ENCODE measurements around the gene NME2. TPM values are rescaled to one million over a fixed set of nuclear protein-coding genes. Genes with fewer than 3 reads are reported as not detected.
"Not testable (repeated sequence)": the region's sequence is repeated elsewhere in the genome, so short reads cannot be mapped to it uniquely, and the experiment has no call there.

Gene NME2
- total RNA-seq (2012; rRNA removed) = 752 and 839 TPM in 2 replicates

DNA sequence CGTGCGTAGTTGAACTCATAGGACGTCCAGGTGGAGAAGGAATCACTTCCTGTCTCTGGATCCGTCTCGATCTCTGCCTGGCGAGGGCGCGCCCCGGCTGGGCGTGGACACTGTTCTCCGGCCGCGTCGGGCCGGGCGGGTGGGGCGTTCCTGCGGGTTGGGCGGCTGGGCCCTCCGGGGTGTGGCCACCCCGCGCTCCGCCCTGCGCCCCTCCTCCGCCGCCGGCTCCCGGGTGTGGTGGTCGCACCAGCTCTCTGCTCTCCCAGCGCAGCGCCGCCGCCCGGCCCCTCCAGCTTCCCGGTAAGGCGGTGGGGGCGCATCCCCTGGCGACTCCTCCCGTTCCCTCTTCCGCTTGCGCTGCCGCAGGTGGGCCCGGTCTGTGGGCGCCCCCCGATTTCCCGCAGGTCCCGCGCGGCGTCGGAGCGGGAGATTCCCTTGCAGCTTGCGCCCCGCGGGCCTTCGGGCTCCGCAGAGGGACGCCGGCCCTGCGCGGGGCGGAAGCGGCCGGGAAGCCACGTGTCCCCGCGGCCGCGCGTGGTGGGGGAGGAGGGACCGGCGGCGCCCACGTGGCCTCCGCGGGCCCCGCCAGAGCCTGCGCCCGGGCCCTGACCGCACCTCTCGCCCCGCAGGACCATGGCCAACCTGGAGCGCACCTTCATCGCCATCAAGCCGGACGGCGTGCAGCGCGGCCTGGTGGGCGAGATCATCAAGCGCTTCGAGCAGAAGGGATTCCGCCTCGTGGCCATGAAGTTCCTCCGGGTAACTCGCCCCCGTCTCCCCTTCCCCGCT, at the start of gene NME2:
Gene NME2, plus strand, starts transcription at position 214 of the 789 bp plus-strand sequence. Its CDS starts 420 bp downstream, at position 634.
- H3K4me3 ChIP-seq (ENCODE audit: low read length) = peak within 1 kb of the TSS; percentile 99
- H3K9me3 ChIP-seq (replicated peaks; ENCODE audit: low read length) = no peaks in the 10 kb centered on the region
- peaks cover 42% of the 10 kb centered on the region for H3K36me3 ChIP-seq (ENCODE audit: insufficient read depth, low read length)
- H3K9ac ChIP-seq (ENCODE audit: low read depth, low read length) = peak within 1 kb of the TSS; percentile 98
- peak within 1 kb of the TSS; percentile 86 for H3K4me2 ChIP-seq (ENCODE audit: low read length)
- H3K4me1 ChIP-seq (ENCODE audit: control insufficient read depth, insufficient read depth, low read length) = peaks cover 15% of the 10 kb centered on the region
- H3K27me3 ChIP-seq (ENCODE audit: control insufficient read depth, insufficient read depth, low read length) = no peaks in the 10 kb centered on the region

DNA sequence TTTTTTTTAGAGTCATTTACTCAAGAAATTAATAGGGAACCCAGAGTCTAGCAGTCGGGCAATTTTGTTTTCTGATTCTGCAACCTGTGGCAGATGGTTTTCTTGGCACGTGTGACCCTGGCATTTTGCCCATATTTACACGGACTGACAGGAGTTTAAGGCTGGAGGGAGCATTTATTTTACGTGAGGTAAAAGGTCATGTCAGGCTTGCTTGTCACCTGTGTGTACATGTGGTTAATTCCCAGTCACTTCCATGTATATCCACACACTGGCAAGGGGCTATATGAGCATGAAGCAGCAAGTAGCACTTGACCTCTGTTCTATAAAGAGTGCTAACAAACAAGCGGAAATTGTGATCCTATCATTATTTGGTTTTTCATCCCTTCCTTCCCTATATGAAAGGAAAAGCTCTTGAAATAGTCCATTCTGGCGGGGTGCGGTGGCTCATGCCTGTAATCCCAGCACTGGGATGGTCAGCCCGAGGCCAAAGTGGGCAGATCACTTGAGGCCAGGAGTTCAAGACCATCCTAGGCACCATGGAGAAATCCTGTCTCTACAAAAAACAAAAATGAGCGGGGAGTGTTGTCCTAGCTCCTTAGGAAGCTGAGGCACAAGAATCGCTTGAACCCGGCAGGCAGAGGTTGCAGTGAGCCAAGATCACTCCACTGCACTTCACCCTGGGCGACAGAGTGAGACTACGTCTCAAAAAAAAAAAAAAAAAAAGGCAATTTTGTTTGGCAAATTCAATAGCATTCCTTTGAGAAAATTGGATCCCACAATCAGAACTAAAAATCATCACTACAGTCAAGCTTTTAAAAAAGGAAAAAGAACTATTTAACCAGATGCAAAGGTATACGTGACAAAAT, 47.6 kb upstream of the NME2 start:
- Histone ChIP-seq H3K27me3 (ENCODE audit: control insufficient read depth, insufficient read depth, low read length) (no peaks in the 10 kb centered on the region), H3K4me1 (ENCODE audit: control insufficient read depth, insufficient read depth, low read length) (peaks cover 26% of the 10 kb centered on the region), H3K36me3 (ENCODE audit: insufficient read depth, low read length) (no peaks in the 10 kb centered on the region), H3K9me3 (replicated peaks; ENCODE audit: low read length) (no peaks in the 10 kb centered on the region), H3K4me2 (ENCODE audit: low read length) (peak overlapping the region; percentile 97), H3K4me3 (ENCODE audit: low read length) (peak overlapping the region; percentile 91), H3K9ac (ENCODE audit: low read depth, low read length) (peak overlapping the region; percentile 90)

DNA sequence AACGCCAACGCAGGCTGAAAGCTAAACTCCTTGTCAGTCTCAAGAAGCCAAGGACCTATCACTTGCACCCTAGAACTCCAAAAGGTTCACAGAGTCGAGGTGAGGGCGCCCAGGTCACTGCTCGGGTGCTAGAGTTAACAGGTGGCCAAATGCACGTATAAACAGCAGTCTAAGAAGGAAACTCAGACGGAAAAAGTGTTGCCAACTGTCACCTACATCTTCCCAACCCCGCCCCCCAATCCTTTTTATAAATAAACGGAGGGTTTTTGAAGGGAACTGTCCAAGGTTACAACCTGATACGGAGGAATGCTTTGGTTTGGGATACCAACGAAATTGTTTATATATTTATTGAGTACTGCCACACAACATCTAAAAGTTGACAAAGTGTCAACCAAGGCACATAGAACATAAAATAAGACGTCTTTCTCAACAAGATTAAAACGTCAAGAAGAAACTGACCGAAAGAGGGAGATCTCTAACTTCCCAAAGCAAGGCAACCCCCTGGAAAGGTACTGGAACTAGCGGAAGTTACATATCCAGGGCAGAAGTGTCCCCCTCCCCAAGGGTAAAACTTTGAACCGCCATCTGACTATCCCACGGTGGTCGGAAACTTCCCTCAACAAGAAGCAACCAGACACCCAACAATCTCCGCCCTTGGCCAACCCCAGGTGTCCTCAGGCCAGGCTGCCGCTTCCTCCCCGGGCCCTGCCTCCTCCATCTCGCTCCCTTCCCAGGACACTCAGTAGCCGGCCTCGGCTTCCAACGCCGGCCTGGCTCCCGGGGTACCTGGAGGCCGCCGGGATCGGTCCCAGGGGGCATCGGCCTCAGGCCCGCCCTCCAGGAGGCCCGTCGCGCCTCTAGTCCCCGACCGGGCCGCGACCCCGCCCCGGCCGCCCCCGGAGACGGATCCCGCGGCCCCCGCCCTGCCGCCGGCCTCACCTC, 46.5 kb upstream of the NME2 start:
- H3K4me2 ChIP-seq (ENCODE audit: low read length) = peak overlapping the region; percentile 97
- H3K9me3 ChIP-seq (replicated peaks; ENCODE audit: low read length) = no peaks in the 10 kb centered on the region
- H3K9ac ChIP-seq (ENCODE audit: low read depth, low read length) = peak overlapping the region; percentile 90
- no peaks in the 10 kb centered on the region for H3K36me3 ChIP-seq (ENCODE audit: insufficient read depth, low read length)
- no peaks in the 10 kb centered on the region for H3K27me3 ChIP-seq (ENCODE audit: control insufficient read depth, insufficient read depth, low read length)
- H3K4me3 ChIP-seq (ENCODE audit: low read length) = peak overlapping the region; percentile 91
- peaks cover 26% of the 10 kb centered on the region for H3K4me1 ChIP-seq (ENCODE audit: control insufficient read depth, insufficient read depth, low read length)

DNA sequence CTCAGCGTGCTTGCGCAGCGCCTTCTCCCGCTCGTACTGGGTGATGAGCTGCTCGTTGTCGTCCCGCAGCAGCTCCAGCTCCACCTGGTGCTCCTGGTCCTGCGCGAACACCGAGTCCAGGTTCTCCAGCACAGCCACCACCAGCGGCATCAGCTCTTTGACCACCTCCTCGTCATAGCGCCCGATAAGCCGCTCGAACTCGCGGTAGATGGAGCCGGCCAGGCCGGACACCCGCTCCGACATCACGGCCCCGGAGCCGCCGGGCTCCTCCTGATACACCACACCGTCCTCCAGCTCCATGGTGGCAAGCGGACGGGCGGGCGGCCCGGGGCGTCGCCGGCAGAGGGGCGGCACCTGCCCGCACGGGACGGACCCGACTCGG, 45.9 kb upstream of the NME2 start:
- Histone ChIP-seq H3K4me3 (ENCODE audit: low read length) (peak overlapping the region; percentile 91), H3K36me3 (ENCODE audit: insufficient read depth, low read length) (no peaks in the 10 kb centered on the region), H3K4me1 (ENCODE audit: control insufficient read depth, insufficient read depth, low read length) (peaks cover 26% of the 10 kb centered on the region), H3K9me3 (replicated peaks; ENCODE audit: low read length) (no peaks in the 10 kb centered on the region), H3K4me2 (ENCODE audit: low read length) (peak overlapping the region; percentile 97), H3K9ac (ENCODE audit: low read depth, low read length) (peak overlapping the region; percentile 90), H3K27me3 (ENCODE audit: control insufficient read depth, insufficient read depth, low read length) (no peaks in the 10 kb centered on the region)

DNA sequence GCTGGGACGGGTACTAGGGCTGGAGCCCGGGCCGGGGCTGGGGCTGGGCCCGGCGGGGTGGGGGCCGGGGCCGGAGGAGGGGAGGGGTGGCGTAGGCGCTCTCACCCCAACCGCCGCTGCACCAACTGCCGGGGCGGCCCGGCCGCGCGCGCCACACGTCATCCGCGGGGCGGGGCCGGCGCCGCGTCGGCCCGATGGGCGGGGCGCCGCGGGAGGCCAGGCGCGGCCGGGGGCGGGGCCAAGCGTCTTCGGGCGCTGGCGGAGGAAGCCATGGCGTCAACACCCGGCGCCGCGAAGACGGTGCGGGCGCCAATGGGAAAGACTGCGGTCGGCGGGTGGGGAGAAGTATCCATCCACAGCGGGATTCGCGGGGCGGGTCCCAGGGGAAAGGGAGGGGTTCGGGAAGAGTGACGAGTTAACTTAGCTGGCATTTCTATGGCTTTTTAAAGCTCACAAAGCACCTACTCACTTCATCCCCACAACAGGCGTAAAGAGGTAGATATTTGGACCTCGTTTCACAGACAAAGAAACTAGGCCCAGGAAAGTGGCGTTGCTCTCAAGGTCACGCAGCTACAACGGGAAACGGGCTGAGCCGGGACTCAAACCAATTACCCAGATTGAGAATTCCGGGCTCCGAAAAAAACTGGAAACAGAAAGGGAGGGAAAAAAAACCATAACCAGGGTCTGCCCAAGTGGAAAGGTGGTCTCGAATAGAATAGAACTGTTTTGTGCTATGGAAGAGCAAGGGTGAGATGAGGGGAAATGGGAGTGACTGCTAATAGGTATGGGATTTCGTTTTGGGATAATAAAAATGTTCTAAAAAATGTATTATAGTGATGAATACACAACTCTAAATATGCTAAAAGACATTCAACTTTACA, 45.2 kb upstream of the NME2 start, which contains the start of gene SPAG9:
Gene SPAG9, minus strand, starts transcription at position 130 of the 881 bp plus-strand sequence. CDS start 212 bp downstream, outside the sequence.
- H3K27me3 ChIP-seq (ENCODE audit: control insufficient read depth, insufficient read depth, low read length) = no peaks in the 10 kb centered on the region
- H3K4me3 ChIP-seq (ENCODE audit: low read length) = peak within 1 kb of the TSS; percentile 91
- H3K4me1 ChIP-seq (ENCODE audit: control insufficient read depth, insufficient read depth, low read length) = peaks cover 26% of the 10 kb centered on the region
- no peaks in the 10 kb centered on the region for H3K9me3 ChIP-seq (replicated peaks; ENCODE audit: low read length)
- H3K4me2 ChIP-seq (ENCODE audit: low read length) = peak within 1 kb of the TSS; percentile 97
- peak within 1 kb of the TSS; percentile 99 for H3K9ac ChIP-seq (ENCODE audit: low read depth, low read length)
- H3K36me3 ChIP-seq (ENCODE audit: insufficient read depth, low read length) = no peaks in the 10 kb centered on the region

DNA sequence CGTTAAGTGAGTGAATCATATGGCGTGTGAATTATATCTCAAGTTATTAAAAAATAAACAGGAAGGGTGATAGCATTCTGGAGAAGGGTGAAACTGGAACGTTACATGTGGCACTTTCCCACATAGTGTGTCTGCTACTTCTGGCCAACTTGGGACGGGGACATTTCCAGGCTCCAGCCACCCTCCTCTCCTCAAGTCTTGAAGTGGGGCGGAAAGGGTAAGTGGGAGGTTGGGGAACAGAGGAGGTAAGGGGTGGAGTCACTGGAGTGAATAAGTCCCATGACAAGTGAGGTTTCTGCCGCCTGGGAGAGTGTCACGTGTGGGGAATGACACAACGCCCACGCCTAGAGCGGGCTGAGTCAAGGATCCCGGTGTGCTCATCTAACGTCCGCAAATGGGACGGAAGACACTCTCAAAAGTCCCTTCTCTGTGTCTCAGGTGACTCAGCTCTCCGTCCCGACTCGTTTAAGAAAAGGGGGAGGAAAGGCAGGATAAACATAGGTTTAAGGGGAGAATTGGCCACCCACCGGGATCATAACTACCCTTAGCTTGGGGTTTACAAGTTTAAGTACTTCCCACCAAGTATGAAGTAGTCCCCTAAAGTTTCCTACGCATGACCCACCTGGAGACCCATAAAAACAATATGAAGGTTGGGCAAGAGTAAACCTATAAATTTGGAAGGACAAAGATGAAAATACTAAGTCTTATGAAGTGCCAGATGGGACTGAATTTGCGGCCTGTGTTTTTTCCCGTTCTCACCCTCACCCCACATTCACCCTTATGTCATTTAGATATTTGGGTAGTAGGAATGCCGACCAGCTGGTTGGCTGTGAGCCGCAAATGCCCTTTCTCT, 44.4 kb upstream of the NME2 start:
- Histone ChIP-seq H3K4me3 (ENCODE audit: low read length) (peak overlapping the region; percentile 78), H3K4me2 (ENCODE audit: low read length) (peak overlapping the region; percentile 96), H3K27me3 (ENCODE audit: control insufficient read depth, insufficient read depth, low read length) (no peaks in the 10 kb centered on the region), H3K4me1 (ENCODE audit: control insufficient read depth, insufficient read depth, low read length) (peaks cover 26% of the 10 kb centered on the region), H3K9me3 (replicated peaks; ENCODE audit: low read length) (no peaks in the 10 kb centered on the region), H3K9ac (ENCODE audit: low read depth, low read length) (peak overlapping the region; percentile 99), H3K36me3 (ENCODE audit: insufficient read depth, low read length) (no peaks in the 10 kb centered on the region)

DNA sequence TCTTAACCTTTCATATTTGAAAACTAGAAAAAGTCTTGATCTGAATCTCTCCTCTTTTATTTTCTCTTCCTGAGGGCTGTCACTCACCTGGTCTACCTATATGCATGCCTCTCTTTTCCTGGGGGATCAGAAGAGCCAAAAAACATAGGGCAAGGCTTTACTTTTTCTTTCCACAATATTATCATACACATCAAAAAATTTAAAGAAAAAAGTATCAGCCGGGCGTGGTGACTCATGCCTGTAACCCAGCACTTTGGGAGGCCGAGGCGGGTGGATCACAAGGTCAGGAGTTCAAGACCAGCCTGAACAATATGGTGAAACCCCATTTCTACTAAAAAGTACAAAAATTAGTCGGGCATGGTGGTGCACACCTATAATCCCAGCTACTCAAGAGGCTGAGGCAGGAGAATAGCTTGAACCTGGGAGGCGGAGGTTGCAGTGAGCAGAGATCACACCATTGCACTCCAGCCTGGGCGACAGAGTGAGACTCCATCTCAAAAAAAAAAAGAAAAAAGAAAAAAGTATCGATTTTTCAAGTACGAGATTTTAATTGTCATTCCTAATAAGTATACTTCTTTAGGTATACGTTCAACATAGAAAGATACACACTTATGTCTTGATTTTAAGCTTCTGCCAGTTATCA, 43.6 kb upstream of the NME2 start:
- not testable (repeated sequence) for H3K9me3 ChIP-seq (replicated peaks; ENCODE audit: low read length); H3K4me3 ChIP-seq (ENCODE audit: low read length); H3K36me3 ChIP-seq (ENCODE audit: insufficient read depth, low read length); H3K27me3 ChIP-seq (ENCODE audit: control insufficient read depth, insufficient read depth, low read length)
- Histone ChIP-seq H3K4me1 (ENCODE audit: control insufficient read depth, insufficient read depth, low read length) (peaks cover 26% of the 10 kb centered on the region), H3K4me2 (ENCODE audit: low read length) (peak overlapping the region; percentile 96), H3K9ac (ENCODE audit: low read depth, low read length) (peak overlapping the region; percentile 99)

DNA sequence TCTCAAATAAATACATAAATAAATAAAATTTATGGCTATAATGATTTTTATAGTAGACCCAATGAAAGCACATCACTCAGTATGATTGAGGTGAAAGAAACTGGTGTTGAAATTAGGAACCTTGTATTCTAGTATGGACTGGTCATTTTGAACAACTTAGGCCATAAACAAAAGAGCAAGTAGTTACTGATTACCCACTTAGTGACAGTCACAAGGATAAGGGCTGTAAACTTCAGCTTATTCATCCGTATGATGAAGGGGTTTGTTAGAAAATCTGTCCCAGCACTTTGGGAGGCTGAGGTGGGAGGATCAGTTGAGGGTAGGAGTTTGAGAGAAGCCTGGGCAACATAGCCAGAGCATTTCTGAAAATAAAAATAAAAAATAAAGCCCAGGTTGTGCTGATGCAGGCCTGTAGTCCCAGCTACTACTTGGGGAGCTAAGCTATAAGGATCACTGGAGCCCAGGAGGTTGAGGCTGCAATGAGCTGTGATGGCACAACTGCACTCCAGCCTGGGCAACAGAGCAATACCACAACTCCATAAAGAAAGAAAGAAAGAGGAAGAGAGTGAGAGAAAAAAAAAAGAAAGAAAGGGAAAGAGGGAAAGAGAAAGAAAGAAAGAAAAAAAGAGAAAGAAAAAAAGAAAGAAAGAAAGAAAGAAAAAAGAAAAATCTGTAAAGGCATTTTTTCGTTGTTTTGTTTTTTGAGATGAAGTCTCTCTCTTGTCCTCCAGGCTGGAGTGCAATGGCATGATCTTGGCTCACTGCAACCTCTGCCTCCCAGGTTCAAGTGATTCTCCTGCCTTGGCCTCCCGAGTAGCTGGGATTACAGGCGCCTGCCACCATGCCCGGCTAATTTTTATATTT, 41.3 kb upstream of the NME2 start:
- no peaks in the 10 kb centered on the region for H3K27me3 ChIP-seq (ENCODE audit: control insufficient read depth, insufficient read depth, low read length)
- no peaks in the 10 kb centered on the region for H3K36me3 ChIP-seq (ENCODE audit: insufficient read depth, low read length)
- H3K4me1 ChIP-seq (ENCODE audit: control insufficient read depth, insufficient read depth, low read length) = peaks cover 15% of the 10 kb centered on the region
- H3K9ac ChIP-seq (ENCODE audit: low read depth, low read length) = no peak overlapping the region
- H3K4me3 ChIP-seq (ENCODE audit: low read length) = no peak overlapping the region
- no peaks in the 10 kb centered on the region for H3K9me3 ChIP-seq (replicated peaks; ENCODE audit: low read length)
- no peak overlapping the region for H3K4me2 ChIP-seq (ENCODE audit: low read length)

DNA sequence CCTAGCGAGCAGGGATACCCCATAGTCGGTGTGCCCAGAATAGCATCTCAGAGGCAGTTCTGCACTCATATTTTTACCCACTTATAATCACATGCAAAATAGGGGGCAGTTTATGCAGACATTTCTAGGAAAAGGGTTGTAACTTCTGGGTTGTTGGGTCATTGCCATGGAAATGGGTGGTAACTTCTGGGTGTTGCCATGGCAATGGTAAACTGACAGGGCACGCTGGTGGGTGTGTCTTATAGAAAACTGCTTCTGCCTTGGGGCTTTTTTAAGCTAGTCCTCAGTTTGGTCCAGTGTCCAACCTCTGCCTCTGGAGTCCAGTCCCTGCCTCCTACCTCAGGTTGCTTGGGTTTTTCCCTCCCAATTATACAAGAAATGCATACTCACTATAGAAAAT, 38.1 kb upstream of the NME2 start:
- H3K36me3 ChIP-seq (ENCODE audit: insufficient read depth, low read length) = no peaks in the 10 kb centered on the region
- no peaks in the 10 kb centered on the region for H3K9me3 ChIP-seq (replicated peaks; ENCODE audit: low read length)
- no peak overlapping the region for H3K4me2 ChIP-seq (ENCODE audit: low read length)
- H3K4me1 ChIP-seq (ENCODE audit: control insufficient read depth, insufficient read depth, low read length) = no peaks in the 10 kb centered on the region
- H3K4me3 ChIP-seq (ENCODE audit: low read length) = no peak overlapping the region
- H3K27me3 ChIP-seq (ENCODE audit: control insufficient read depth, insufficient read depth, low read length) = no peaks in the 10 kb centered on the region
- H3K9ac ChIP-seq (ENCODE audit: low read depth, low read length) = no peak overlapping the region

Measured in skeletal muscle satellite cell (primary cell).